Measurements from ENCODE around the gene OCA2.

- TF ChIP-seq EP300 (IDR thresholded peaks at IDR 0.05) (no peak), POLR2AphosphoS5 (IDR thresholded peaks at IDR 0.05) (no peak), POLR2A (IDR thresholded peaks at IDR 0.05; ENCODE audit: low read depth) (no peak)
- TF ChIP-seq, protein P1, sequence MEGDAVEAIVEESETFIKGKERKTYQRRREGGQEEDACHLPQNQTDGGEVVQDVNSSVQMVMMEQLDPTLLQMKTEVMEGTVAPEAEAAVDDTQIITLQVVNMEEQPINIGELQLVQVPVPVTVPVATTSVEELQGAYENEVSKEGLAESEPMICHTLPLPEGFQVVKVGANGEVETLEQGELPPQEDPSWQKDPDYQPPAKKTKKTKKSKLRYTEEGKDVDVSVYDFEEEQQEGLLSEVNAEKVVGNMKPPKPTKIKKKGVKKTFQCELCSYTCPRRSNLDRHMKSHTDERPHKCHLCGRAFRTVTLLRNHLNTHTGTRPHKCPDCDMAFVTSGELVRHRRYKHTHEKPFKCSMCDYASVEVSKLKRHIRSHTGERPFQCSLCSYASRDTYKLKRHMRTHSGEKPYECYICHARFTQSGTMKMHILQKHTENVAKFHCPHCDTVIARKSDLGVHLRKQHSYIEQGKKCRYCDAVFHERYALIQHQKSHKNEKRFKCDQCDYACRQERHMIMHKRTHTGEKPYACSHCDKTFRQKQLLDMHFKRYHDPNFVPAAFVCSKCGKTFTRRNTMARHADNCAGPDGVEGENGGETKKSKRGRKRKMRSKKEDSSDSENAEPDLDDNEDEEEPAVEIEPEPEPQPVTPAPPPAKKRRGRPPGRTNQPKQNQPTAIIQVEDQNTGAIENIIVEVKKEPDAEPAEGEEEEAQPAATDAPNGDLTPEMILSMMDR (IDR thresholded peaks at IDR 0.05): no peak
These were observed 105.6 kb downstream of the OCA2 start for GRCh38 chr15:27993544-27993943.
